Brain microvascular endothelial cell (primary cell): Measurements from ENCODE around the gene ENPP7.
A peak's percentile ranks its signal among the peaks of the same experiment; 100 is the strongest.

ENCODE experiments used
- DNase-seq: peaks from one replicate; pipeline ENCODE4 v3.0.0-alpha.2; 2020
- H3K27ac ChIP-seq: fragments of 250-450 bp; sonication (Bioruptor Pico); 2 replicates; pipeline ENCODE4 v1.5.1; 2020; ENCODE audit warnings: mild to moderate bottlenecking, moderate library complexity
- H3K27me3 ChIP-seq: fragments of 250-450 bp; sonication (Bioruptor Pico); replicated peaks from 2 replicates; pipeline ENCODE4 v1.5.1; 2020; ENCODE audit warnings: mild to moderate bottlenecking
- H3K36me3 ChIP-seq: fragments of 250-450 bp; sonication (Bioruptor Pico); replicated peaks from 2 replicates; pipeline ENCODE4 v1.5.1; 2020; ENCODE audit warnings: mild to moderate bottlenecking
- H3K4me3 ChIP-seq: 2 replicates; pipeline ENCODE4 v1.5.1; 2011; ENCODE audit warnings: low read depth, mild to moderate bottlenecking, control low read depth, low read length, moderate library complexity
- in situ Hi-C: cut with HindIII; loops from 2 replicates; pipeline ENCODE4 v1.10.0; 2017; ENCODE audit warnings: low sequenced_read_pairs, low pct_ligation_motif_present
- TF ChIP-seq, protein P1 (sequence below): IDR thresholded peaks from 2 replicates; pipeline ENCODE4 v1.5.1; 2011; ENCODE audit warnings: low read depth, mild to moderate bottlenecking, moderate library complexity, low read length, control low read depth, inconsistent platforms; ENCODE audit errors: missing control alignments

Gene ENPP7

DNA sequence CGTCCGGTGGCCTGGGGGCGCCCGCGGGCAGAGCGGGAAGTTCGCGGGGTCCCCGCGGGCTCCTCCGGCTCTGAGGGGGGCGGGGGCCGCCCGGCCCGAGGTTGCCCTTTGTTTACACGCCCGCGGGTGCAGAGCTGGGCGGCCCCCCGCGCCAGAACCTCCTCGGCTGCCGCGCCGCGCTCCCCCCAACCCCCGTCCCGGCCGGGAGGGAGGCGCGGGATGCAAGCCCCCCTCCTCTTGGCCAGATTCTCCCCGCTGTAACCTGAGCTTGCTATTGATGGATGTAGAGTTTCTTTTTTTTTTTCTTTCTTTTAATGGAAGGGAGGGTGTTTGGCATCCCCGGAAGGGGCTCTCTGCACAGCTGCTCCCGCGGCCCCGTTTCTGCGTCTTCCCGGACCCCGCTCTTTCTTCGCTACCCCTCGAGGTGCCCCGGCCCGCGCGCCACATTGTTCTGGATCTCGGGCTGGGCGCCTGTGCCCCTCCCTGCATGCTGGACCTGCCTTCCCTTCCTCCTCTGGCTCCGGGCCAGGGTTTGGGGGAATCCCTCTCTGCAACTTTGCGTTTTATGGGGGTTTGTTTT is 47.9 kb downstream of the ENPP7 start:
- TF ChIP-seq, protein P1, sequence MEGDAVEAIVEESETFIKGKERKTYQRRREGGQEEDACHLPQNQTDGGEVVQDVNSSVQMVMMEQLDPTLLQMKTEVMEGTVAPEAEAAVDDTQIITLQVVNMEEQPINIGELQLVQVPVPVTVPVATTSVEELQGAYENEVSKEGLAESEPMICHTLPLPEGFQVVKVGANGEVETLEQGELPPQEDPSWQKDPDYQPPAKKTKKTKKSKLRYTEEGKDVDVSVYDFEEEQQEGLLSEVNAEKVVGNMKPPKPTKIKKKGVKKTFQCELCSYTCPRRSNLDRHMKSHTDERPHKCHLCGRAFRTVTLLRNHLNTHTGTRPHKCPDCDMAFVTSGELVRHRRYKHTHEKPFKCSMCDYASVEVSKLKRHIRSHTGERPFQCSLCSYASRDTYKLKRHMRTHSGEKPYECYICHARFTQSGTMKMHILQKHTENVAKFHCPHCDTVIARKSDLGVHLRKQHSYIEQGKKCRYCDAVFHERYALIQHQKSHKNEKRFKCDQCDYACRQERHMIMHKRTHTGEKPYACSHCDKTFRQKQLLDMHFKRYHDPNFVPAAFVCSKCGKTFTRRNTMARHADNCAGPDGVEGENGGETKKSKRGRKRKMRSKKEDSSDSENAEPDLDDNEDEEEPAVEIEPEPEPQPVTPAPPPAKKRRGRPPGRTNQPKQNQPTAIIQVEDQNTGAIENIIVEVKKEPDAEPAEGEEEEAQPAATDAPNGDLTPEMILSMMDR: no peak
- Histone ChIP-seq H3K27me3 (peaks cover 16% of the 10 kb centered on the region), H3K4me3 (peak overlapping the region; percentile 58), H3K36me3 (no peaks in the 10 kb centered on the region), H3K27ac (no peak overlapping the region)
- in situ Hi-C loops: loop anchor here (25.0 kb wide), 1 partner anchor 209 kb away; no protein-coding TSS in a partner anchor
- no peak for DNase-seq

DNA sequence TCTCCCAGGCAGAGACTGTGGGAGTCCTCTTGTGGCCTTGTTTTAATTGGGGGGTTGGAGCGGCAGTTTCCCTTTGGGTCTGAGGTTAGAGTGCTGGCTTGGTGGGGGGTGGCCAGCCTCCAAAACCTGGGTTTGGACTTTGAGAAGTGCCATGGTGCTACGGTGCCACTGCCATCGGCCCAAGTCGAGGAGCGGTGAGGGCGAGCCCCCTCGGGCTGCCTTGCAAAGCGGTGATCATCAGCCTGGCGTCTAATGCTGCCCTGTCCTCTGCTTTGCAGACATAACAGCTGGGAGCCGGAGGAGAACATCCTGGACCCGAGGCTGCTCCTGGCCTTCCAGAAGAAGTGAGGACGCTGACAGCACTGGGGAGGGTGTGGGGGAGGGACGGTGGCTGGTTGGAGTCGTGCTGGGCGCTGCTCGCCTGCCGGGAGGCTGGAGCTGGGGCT is 48.4 kb downstream of the ENPP7 start:
- in situ Hi-C loops: loop anchor here (25.0 kb wide), 1 partner anchor 208 kb away; no protein-coding TSS in a partner anchor
- Histone ChIP-seq H3K27me3 (peaks cover 16% of the 10 kb centered on the region), H3K4me3 (peak overlapping the region; percentile 58), H3K27ac (no peak overlapping the region), H3K36me3 (no peaks in the 10 kb centered on the region)
- TF ChIP-seq, protein P1: no peak
- no peak for DNase-seq

DNA sequence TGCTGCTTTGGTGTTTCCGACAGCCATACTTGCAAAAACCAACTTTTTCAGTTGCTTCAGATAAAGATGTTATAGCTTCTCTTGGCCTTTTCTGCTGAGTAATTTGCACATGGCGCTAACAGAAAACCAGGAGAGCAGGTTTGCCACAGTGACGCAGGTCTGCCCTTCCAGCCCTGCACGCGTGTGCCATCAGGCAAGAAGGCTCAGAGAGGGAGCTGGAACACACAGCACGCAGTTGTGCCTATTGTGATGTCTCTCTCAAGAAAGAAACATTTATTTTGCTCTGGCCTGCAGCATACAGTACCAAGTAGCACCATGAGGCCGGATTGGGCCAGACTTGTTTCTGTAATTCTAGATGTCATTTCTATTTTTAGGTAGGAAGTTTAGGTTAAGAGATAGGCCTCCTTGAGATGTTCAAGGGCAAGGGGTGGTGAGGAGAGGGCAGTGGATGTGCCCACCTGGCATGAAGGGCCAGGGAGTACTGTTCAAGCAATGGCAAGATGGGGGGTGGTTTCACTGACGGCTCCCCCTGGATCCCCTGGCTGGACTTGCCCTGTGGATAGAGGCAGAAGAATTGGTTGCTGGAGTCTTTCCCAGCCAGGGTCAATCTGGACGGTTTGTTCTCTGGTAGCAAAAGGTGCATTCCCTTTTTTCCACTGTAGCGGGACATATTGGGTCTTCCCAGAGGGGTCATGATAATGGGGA is 49.1 kb downstream of the ENPP7 start:
- DNase-seq: no peak
- Histone ChIP-seq H3K27ac (no peak overlapping the region), H3K4me3 (no peak overlapping the region), H3K27me3 (peaks cover 14% of the 10 kb centered on the region), H3K36me3 (no peaks in the 10 kb centered on the region)
- TF ChIP-seq, protein P1: no peak
- in situ Hi-C loops: loop anchor here (25.0 kb wide), 1 partner anchor 207 kb away; no protein-coding TSS in a partner anchor

DNA sequence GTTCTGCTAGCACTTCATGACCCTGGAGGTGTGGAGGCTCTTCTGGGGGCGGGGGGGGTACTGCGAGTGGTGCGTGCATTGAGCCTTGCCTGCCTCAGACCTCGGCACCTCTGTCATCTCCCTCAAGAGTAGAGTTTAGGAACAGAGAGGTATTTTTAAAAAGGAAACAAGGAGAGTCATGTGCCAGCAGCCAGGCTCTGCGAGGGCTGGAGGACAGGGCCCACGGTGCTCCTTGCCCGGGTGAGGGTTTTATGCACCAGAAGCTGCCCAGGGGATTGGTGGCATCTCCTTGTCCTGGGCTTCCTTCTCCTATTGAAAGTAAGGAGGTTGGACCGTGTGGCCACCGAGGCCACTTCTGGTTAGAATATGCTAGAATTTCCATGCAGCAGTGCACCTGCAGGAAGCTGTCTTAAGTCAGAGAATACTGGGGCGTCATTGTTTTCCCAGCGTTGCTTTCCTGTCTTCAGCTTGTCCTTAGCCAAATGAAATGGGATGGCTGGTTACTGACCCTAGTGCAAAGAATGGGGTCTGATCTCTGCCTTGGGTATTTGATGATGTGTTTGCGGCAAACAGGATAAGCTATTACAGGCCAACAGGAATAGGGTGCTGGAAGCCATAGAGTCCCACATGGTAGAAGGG is 50.4 kb downstream of the ENPP7 start:
- H3K27me3 ChIP-seq: peaks cover 10% of the 10 kb centered on the region
- in situ Hi-C loops: loop anchor here (25.0 kb wide), 1 partner anchor 206 kb away; no protein-coding TSS in a partner anchor
- H3K4me3 ChIP-seq: no peak overlapping the region
- DNase-seq: no peak
- H3K36me3 ChIP-seq: no peaks in the 10 kb centered on the region
- TF ChIP-seq, protein P1: no peak
- H3K27ac ChIP-seq: no peak overlapping the region

DNA sequence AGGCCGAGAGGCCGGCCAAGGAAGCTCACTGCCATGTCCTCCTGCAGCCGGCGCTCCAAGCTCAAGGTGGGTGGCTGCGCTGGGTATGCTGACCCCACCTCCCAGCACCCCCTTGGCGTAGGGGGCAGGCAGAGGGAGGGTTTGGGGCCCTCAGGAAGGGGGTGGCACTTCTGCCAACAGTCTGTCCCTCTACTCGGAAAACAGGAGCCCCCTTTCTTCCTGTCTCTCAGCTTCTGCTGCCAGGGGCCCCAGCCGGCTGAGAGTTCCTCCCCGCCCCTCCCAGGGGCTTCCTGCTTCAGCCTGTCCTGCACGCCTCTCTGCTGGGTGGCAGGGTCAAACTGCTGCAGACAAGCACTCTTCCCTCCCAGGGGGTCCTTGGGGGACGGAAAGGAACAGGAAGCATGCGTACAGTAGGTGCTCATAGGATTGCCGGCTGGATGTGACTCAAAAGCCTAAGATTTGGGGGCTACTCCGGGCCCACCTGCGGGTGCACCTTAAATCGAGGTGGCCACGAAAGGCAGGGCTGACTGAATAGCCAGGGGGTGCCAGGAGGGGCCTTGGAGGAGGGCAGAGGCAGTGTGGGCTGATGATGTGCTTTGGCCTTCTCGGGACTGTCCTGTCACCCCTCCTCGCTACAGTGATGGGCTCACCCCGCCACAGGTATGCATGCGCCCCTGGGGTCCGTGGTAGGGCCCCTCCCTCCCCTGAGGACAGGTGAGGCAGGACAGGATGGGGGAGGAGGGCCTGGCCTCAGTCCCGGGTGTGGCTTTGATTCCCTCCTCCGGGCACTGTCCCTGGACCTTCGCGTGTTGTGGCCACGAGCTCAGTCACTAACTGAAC is 51.2 kb downstream of the ENPP7 start:
- Histone ChIP-seq H3K36me3 (no peaks in the 10 kb centered on the region), H3K27me3 (peaks cover 3% of the 10 kb centered on the region), H3K27ac (no peak overlapping the region), H3K4me3 (no peak overlapping the region)
- TF ChIP-seq, protein P1: no peak
- DNase-seq: no peak
- in situ Hi-C loops: loop anchor here (25.0 kb wide), 1 partner anchor 205 kb away; no protein-coding TSS in a partner anchor
